GM21528 (cell line): ENCODE measurements around the gene SHC2.

Experiments used
- ATAC-seq: cut with Tn5 transposase; IDR thresholded peaks from one replicate; pipeline ENCODE4 v1.9.1; 2021; ENCODE audit warnings: mild to moderate bottlenecking, moderate library complexity; ENCODE audit not compliant: unreplicated experiment, low FRiP score

SHC2 gene

DNA sequence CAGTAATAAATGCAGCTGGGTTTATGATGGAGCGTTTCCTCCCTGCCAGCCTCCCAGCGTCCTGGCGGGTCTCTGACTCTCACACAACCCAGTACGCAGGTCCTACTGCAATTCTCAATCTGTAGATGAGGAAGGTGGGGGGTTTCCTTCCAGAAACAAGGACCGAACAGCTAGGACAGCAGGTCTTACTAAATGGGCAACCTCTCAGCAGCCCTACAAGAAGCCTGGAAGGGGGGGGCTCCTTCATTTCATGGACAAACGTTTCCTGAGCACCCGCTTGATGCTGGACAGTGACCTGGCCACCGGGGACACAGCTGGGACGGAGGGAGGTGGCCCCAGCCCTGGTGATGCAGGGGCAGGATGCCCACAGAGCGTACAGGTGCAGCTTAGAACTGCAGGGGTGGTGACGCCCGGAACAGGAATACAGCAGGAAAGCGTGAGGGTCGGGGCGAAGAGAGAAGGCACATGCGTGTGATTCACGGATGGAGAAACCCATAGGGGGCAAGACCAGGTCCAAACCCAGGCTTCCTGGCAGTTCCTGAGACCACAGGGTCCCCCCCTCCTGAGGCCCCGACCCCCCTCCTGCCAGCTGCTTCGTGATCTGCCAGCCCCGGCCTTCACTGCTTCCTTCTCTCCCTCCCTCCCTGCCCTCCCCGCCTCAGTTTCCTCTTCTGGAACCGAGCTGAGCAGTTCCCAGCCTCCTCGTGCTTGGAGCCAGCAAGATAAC lies 51.2 kb downstream of the SHC2 start:
- ATAC-seq: no peak

- no peak for ATAC-seq
Measured at GRCh38 chr19:408902-409515, 51.8 kb downstream of the SHC2 start, which contains the start of gene C2CD4C. Gene C2CD4C, minus strand, starts transcription at chr19:409147. Its CDS starts 786 bp downstream, at chr19:408361.

DNA sequence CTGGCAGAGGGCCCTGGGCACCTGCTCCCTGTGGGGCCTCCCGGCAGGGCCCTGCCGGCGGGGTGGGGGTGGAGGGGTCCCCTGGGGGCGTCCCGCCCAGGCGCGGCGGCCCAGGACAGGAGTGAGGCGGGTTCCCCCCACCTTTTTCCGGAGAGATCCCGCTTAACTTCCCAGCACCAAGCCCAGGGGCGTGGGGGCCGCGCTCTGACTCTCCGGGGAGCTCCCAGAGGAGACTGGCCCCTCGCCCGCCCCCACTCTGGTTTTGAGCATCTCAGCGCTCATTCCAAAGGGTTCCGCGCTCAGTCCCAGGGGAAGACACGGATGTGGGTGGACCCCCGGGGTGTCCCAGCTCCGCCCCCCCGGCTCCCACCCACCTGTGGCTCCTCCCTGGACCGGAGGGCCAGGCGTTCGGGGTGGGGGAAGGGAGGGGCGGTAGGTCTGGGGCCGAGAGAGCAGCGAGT lies 52.4 kb downstream of the SHC2 start:
- no peak for ATAC-seq

DNA sequence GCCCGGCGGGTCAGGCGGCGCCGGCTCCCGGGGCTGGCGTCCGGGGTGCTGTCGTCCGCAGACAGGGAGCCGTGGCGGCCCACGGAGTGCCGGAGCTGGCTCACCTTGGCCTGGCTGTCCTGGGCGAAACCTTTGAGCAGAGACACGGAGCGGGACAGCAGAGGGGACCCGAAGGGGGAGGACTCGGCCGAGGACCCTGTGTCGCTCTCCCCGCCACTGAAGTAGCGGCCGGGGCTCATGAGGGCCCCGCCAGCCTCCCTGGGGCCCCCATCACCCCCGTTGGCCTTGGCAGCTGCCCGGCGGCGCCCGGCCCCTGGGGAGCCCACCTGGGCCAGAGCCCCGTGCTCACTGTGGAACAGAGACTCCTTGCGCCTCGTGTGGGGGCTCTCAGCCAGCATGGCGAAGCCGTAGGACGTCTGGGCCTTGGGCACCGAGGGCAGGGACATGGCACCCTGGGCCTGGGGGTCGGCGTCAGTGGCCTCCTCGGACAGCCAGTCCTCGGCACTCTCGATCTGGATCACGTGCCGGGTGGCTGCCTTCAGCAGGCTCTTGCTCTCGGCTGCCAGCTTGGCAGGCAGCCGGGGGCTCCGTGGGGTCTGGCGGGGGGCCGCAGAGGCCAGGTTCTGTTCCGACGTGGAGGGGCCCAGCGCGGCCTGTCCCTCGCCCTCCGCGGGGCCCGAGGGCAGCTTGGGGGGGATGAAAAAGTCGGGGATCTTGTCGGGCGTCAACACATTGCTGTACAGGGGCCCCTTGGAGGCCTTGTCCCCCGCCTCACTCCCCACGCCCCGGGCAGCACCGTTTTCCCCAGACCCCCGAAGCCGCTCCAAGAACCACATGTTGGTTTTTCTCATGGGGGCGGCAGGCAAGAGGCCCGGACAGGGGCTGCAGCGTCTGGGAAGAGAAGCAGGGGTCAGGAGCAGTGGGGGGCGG lies 53.1 kb downstream of the SHC2 start:
- ATAC-seq: no peak

DNA sequence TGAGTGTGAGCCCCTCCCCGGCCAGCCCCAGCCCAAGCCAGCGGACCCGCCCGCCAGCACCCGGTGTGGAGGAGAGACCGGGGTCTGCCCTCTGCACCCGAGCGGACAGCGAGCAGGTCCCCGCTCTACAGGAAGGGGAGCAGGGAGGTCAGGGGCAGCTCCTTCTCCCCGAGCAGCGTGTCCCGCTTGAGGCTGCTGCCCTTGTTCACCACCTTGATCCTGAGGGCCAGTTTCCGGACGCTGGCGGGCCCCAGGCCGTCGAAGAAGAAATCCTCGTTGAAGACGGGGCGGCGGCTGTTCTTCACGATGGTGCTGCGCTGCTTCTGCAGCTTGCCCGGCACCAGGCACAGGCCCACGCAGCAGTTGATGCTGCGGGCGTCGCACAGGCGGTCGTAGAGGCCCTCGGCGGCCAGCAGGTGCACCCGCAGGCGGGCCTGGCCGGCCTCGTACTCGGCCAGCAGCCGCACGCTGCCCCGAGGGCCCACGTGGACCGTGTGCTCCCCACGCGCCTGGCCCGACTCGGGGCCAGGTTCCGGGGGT lies 53.8 kb downstream of the SHC2 start:
- ATAC-seq: no peak

GRCh38 chr19:406135-406781 lies 54.6 kb downstream of the SHC2 start:
- no peak for ATAC-seq

GRCh38 chr19:405121-405965 lies 55.5 kb downstream of the SHC2 start:
- ATAC-seq: no peak

GRCh38 chr19:403221-404027 lies 57.4 kb downstream of the SHC2 start:
- ATAC-seq: no peak

- no peak for ATAC-seq
Measured at GRCh38 chr19:402786-403185, 58.0 kb downstream of the SHC2 start.

GRCh38 chr19:401866-402511 lies 58.8 kb downstream of the SHC2 start:
- ATAC-seq: no peak

GRCh38 chr19:400976-401865 lies 59.6 kb downstream of the SHC2 start:
- no peak for ATAC-seq

DNA sequence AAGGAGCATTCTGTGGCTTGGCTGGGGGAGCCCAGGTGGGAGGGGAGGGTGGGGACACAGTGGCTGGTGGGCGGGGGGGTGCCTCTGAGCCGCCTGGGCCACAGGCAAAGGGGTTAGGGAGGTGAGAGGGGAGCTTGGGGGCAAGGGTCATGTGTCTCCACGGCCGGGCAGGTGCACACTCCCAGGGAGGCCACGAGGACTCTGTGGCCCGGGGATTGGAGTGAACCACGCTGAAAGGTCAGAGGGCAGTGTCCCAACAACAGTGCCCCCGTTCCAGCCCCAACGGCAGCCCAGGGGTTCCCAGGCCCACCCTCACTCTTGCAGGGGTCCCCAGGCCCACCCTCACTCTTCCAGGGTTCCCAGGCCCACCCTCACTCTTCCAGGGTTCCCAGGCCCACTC lies 61.5 kb downstream of the SHC2 start:
- no peak for ATAC-seq

DNA sequence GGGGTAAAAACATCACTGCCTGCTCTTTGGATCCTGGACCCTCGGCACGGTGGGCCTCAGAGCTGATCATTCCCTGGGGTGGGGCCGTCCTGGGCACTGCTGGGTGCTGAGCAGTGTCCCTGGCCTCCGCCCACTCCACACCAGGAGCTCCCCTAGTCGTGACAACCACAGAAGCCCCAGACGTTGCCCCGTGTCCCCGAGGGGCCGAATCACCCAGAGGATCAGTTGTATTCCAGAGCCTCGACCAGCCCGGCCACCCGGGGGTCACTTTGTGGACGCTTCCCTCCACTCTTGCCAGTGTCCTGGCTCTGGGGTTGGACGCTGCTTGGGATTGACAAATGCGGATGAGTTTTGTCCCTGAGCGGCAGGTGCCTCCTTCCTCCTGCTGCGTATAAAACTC lies 62.1 kb downstream of the SHC2 start:
- ATAC-seq: no peak

- ATAC-seq: no peak
Measured at GRCh38 chr19:397941-398706, 62.7 kb downstream of the SHC2 start.

DNA sequence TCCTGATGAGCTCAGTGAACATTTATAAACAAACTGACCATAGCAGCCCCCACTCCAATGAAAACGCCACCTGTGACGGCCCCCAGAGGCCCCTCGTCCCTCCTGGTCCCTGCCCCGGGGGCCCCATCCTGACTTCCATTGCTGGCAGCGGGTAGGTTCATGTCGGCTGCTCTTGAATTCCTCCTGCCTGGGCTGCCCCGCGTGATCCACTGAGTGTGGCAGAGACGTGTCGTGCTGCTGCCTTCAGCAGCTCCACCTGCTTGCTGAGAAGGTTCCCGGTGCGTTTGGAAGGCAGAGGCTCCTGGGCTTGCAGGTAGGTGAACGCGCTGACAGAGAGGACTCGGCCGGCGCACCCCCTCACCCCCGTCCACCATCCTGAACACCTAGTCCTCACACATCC lies 63.5 kb downstream of the SHC2 start:
- ATAC-seq: no peak

- no peak for ATAC-seq
Measured at GRCh38 chr19:395467-395866, 65.4 kb downstream of the SHC2 start.
